HG03135 (cell line): ENCODE results near the gene PIP4K2A.

Experiments used
- ATAC-seq: cut with Tn5 transposase; IDR thresholded peaks from one replicate; pipeline ENCODE4 v1.9.1; 2021; ENCODE audit warnings: mild to moderate bottlenecking, moderate library complexity; ENCODE audit not compliant: unreplicated experiment

PIP4K2A gene

DNA sequence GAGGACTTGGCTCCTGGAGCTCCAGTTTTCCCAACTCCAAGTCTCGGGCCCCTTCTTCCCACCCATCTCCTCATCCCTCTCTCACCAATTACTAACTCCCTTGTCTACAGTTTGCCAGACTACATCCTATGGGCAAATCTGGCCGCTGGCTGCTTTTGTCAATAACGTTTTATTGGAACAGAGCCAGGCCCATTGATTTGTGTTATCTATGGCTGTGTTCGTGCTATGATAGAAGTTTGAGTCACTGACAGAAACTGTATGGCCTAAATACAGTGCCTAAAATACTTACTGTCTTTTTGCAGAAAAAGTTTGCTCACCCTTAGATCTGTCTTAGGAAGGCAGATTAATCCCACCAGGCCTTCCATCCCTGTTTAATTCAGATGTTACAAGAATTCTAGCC lies 71.3 kb downstream of the PIP4K2A start:
- ATAC-seq, result no peak

DNA sequence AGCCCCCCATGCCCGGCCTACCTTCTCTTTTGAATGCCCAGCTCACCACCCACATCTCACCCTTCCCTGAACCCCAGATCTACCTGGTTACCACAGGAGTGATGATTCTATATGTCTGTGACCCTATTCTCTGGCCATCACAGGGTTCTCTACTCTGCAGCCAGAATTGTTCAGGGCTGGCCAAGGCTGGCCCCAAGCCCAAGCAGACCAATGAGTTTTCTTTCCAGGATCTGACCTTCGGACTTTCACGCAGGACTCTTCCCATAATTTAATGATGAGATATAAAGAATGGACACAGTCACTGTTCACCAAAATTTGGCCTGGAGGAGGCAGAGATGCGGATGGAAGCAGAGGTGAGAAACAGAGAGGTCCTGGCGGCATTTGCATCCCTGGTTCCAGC lies 72.6 kb downstream of the PIP4K2A start:
- ATAC-seq, result no peak

DNA sequence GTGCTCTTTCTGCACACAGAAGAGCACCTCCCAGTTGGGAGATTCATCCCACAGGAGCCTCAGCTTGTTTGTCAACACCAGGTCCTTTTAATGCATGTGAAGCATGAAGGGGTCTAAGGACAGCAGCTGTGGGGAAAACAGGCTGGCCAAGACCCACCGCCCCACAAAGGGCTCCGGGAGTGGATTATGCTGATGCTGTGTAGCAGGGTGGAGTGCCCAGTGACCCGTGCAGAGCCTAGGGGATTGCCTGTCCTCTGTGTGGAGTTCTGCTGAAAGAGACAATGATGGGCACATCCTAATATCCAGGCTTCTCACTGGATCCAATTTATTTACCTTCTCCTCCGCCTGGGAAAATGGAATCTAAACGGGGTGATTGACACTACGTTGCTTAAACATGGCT lies 74.0 kb downstream of the PIP4K2A start:
- ATAC-seq, result no peak

DNA sequence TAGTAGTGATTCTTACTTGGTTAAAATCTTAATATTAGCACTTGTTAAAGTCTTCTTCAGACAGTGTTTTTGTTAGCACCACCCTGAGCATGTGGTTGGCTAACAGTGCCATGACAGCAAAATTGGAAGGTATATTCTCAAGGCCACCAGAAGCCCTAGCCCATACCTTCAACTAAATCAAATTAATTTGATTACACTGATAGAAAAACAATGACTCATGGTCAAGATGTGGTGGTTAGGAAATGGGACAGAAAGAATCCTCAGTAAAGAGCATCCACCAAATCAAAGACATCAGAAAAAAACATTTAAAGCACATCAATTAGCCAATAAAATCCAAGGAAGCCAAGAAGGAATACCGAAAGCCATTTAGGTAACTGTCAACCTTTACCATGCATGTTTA lies 75.5 kb downstream of the PIP4K2A start:
- ATAC-seq, result no peak

DNA sequence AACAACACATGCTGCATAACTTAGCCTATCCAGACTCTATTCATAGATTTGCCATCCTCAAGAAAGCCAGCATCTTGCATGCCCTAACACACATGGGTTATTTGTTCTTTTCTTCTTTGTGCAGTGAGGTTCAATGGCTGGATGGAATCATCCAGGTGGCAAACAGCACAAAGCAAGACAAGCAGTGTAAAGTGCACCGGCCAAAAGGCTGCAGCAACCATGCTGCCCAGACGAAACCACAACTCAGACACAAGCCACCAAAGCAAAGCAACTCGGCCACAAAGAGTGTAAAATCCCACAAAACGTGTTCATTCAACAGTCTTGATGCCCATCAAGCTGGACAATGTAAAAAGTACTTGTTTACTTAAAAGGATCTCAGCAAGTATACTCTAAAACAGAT lies 76.9 kb downstream of the PIP4K2A start:
- no peak for ATAC-seq

DNA sequence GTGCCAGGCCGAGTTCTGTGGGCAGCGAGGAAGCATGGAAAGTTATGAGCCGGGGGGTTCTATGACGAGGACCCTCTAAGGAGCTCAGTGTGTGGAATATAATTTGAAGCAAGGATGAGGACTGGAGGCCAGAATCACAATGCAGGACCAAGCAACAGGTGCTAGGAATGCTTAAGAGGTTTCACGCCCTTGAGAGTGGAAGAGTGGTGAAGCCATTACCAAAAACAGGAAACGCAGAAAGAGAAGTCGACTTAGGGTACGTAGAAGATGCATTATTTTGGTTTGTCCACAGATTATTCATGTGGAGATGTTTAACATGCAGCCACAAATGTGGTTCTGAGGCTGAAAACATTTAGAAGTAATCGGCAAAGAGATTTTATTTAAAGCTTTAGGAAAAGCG lies 78.7 kb downstream of the PIP4K2A start:
- ATAC-seq, result no peak

DNA sequence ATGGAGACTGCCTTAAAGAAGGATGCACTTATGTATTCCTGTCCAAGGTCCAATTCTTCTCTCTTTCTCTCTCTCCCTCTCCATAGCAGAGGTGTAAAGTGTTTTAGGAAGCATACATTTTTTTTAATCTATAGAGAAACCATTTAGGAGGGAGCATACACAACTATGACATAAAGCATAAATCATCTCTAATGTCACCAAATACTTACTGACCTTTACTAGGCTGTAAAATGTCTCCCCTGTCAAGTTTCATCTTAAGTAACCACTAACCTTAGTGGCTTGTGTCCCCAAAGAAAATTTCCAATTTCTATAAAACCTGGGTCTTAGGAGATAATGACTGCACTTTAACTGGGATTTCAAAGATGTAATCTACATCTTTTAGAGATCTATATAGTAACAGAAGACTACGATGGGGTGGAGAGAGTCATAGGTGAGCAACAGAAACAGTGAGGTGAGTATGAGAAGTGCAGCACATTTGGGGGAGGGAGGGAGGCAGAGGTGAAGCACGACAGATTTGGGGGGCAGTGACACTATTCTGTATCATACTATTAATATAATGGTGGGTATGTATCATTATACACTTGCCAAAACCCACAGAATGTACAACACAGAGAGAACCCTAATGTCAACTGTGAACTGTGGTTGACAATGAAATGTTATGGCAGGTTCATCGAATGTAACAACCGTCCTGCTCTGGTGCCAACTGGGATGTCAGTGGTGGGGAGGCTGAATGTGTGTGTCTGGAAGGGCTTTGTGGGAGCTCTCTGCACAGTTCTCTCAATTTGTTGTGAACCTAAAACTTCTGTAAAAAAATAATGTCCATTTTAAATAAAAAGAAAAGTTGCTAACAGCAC lies 79.5 kb downstream of the PIP4K2A start:
- ATAC-seq, result no peak

DNA sequence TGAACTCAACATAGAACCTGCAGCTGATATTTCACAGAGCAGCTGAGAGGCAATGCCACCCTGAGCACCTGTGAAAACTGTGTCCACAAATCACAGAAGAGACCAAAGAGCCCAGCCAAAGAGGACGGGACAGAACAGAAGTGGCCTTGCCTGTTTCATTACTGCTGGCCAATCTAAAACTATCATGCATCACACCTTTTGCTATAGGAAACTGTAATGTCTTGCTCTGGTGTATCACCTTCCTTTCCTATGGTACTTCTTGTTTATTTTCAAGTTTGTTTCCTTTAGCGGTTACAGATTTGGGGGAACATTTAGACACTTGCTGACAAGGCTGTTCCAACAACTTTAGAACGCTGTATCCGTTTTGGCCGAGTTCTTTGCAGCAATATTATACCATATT lies 80.3 kb downstream of the PIP4K2A start:
- no peak for ATAC-seq

DNA sequence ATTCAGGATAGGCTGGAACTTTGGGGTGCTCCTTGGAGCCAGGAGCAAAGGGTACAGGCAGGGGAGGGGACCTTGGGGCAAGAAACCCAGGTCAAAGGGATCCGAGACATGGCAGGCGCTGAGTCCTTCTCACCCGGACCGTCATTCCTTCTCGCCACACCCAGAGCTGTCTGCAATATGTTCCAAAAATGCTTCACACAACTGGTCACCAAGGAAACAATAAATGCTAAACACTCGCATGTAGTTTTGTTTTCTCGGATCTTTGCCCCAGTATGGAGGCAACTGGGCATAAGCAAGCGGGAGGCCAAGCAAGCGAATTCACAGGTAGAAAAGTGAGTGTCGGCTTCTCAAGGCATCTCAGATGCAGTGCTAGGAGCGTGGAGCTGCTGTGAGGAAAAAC lies 80.8 kb downstream of the PIP4K2A start:
- ATAC-seq, result no peak

DNA sequence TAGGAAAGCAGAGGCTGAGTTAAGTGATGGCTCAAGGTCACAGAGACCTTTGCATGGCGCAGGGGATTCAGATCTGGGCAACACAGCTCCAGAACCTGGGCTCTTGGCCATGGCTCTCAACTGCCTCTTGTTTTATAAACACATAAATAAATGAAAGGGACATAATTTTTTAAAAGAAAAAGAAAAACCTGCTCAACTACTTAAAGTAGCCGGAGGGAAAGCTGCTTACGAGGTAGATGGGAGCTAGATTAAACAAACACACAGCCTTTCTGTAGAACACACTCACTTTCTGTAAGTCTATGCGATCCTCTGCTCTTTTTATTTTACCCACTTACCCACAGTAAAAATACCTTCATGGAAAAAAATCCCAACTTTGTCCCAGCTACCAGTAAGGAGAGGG lies 81.3 kb downstream of the PIP4K2A start:
- no peak for ATAC-seq

DNA sequence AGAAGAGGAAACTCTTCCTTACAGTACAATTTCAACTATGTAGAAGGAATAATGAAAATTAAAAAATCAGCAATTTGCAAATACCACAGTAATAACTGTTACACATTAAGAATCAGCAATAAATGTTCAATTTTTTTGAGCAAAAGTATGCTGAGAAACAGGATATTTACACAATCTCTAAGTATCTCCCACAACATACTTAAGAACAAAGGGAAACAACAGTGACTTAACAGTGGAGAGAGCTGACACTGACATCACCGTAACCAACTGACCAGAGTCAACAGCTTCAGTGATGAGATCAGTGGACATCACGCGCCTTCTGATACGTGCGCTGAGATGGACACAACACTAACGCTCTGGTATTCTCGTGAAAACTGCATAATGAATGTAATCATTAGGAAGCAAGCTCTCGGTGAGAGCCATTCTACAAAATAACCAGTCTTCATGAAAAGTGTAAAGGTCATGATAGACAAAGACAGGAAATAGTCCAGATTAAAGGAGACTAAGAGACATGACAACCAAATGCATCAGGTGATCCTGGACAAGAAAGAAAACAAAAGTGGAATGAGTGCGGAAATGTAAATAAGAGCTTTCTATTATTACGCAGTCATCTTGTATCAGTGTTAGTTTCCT lies 82.6 kb downstream of the PIP4K2A start:
- no peak for ATAC-seq

DNA sequence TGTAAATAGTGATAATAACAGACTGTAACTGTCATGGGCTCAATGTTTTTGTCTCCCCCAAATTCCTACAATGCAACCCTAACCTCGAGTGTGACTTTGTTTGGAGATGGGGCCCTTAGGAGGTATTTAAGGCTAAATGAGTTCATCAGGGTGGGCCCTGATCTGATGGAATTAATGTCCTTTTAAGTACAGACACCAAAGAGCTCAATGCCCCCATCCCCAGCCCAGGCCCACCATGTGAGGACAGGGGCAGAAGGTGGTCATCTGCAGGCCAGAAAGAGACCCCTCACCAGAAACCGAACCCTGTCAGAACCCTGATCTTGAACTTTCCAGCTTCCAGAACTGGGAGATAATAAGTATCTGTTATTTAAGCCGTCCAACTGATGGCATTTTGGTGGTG lies 83.2 kb downstream of the PIP4K2A start:
- ATAC-seq, result no peak

DNA sequence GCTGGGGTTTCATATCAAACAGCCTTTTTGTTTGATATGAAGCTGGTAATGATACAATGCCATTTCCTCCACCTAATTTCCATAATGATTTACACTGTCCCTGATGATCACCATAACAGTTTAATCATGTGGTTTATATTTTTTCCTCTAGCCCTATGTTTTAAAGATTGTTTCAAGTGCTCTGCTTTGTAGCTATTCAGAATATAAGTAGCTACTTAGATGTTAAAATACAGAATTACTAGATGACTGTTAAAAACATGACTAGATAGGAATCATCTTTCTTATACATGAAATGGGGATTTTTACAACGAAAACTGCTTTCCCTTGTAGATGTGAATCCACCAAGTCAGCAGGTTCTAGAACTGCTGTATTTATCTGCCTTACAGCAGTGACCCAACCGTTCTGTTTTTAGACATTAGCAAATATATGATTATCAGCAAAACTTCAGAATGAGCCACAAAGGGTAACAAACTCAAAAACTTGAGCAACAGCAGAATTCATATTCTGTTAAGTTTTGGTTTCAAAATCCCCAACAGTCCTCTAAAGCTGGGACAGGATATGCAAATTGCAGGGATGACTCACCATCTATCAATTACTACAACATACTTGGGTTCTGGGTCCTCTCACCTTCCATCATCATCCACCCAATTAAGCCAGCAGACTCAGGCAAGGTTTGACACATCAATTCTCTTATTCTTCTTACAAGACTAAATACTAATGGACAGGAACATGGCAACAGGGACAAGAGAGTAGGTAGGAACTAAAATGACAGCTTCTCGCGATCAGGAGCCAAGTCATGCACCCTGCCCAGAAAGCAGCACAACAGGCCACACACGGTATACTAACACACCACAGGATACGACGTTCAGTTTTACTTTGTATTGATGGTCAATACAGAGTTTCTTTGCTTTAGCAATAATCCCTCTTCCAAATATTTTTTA lies 83.9 kb downstream of the PIP4K2A start:
- peak; percentile 84 for ATAC-seq

DNA sequence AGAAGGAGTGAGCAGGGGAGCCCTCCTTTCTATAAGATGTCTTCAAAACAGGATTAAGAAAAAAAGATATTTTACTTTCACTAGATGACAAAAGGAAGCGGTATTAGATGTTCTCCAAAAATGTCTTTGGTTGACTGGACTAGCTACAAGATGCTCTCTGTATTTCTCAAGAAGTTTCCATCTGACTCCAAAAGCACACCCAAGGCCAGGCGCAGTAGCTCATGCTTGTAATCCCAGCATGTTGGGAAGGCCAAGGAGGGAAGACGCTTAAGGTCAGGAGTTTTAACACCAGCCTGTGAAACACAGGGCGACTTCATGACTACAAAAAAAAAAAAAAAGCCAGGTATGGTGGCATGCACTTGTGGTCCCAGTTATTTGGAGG lies 84.5 kb downstream of the PIP4K2A start:
- ATAC-seq, result no peak

DNA sequence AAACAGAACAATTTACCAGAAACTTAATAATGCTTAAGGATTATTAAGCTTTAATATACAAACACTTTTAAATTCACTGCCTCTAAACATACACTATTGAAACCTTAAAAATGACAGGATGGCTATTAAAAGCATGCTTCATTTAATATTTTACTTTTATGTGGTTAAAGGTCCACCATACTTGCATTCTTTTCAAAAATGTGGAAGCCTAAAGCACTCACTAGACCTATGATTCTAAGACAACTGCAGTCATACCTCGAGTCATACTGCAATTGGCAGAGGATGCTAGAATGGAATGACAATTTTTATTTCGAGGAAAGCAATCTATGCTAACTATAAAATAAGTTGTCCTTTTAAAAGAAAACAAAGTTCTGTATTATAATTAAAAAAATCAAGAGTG lies 85.3 kb downstream of the PIP4K2A start:
- no peak for ATAC-seq

DNA sequence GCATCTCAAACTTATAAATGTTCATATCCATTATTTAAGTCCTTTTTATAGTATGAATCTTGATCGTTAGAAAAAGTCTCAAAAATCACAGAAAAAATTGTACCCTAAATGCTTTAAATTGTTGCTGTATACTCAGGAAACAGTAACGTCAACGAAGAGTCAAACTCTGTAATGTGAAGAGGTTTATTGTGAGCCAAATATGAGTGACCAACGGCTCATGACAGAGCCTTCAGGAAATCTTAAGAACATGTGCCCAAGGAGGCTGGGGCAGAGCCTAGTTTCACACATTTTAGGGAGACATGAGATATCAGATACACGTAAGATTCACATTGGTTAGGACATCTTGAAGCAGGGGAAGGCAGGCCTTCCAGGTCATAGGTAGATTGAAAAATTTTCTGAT lies 86.1 kb downstream of the PIP4K2A start:
- ATAC-seq, result no peak

DNA sequence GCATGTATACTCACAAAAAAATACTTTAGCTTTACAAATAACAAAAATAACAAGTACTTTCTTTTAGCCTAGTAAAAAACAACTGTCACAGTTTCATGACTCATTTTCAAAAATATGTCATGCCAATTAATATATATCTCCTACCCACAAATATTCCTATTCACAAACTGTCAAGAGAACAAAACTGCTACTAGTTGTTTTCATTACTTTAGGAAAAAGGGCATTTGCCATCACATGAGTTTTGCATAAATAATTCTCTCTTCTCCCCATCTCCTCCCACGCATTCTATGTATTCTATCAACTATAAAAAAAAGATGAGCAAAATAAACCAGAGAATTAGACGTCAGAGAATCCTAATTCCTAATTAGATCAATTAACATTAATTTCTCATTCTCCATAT lies 87.6 kb downstream of the PIP4K2A start:
- ATAC-seq, result no peak

DNA sequence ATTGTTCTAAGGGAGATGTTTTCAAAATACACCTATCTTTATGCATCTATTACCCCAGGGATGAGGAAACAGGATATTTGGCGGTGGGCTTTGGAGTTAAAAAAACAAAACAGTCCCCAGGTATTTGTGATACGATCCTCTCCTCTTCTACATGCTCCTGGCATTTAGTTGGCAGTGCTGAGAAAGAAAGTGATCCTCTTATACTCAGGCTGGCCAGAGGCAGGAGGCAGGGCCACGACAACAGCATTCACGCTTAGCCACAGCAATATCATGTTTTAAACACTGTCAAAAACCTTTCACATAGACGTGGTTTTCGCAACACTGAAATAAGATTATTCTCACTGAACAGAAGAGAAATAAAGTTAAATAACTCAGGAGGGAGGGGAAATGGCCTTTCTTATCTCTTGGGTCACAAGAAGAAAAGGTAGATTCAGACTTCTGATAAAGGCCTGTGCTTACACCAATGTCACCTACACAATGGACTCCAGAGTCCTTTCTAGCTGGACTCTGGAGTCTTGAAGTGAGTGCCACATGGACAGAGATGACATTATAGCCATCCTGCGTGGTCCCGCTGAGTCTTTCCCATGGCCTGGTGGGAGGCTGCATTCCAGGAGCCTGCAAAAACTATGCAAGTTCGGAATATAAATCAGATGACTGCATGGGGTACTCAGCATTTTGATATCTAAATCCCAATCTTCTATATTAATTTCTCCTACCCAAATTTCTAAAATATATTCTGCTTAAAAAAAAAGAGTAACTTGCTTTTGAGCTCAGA lies 88.7 kb downstream of the PIP4K2A start:
- ATAC-seq, result no peak

DNA sequence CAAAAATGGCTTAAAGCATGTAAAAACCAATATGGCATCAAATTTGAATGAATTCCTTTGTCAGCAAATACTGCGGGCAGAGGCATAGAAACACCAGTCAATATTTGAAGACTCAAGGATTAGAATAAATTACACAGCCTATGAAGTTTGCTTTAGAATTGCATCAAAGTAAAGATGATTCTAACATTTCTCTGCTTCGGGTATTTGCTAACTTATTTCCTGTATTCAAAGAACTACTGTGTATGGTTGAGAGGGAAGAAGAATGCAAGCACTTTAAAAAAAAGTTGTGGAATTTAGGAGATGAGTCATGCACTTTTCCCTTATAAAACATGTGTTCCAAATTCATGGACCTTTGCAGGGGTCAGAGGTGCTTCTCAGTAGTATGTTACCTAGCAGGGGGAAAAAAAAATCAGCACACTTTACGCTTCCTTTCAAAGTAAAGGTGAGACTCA lies 90.1 kb downstream of the PIP4K2A start:
- ATAC-seq, result no peak

DNA sequence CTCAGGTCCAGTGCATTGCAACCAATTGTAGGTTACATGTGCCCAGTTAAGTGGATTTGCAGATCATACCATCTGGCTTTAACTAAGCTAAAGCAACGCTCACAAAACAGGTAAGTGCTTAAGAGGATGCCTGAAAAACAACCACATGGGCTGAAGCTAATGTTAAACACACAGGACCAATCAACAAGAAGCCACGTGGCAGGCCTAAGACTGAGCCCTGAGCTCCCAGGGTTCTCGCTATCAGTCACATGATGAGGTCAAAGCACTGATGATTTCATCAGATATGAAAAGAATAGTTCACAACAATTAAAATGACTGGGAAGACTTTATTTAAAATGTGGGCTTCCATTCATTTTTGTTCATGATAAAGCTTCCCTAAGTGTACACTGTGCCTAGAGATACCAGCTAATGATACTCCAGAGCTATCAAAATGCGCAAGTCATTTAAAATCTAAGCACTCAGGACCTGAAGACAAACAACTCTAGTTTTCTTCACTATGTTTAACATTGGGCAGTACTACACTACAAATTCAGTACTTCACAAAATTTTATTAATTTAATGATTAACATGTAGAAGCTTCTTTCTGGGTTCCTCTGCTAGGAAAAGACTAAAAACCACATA lies 90.6 kb downstream of the PIP4K2A start:
- no peak for ATAC-seq
